Neural cell (in vitro differentiated cells): ENCODE measurements around the gene EVA1A. TPM values are rescaled to one million over a fixed set of nuclear protein-coding genes. Genes with fewer than 3 reads are reported as not detected.

ENCODE experiments used
- H2AFZ ChIP-seq: fragments of 200-600, 300-800 bp; sonication (generic), shearing (Covaris generic); 2 replicates; pipeline ENCODE4 v1.6.0; 2014; ENCODE audit warnings: low read depth, mild to moderate bottlenecking, antibody characterized with exemption, low read length, moderate library complexity
- H3F3A ChIP-seq: fragments of 200-600 bp; shearing (Covaris generic); 2 replicates; pipeline ENCODE4 v1.6.1; 2016; ENCODE audit warnings: mild to moderate bottlenecking, moderate library complexity, mixed read lengths, antibody characterized with exemption, low read length; ENCODE audit not compliant: insufficient read depth, poor library complexity, severe bottlenecking
- H3K27ac ChIP-seq: fragments of 200-600, 300-800 bp; sonication (generic), shearing (Covaris generic); 2 replicates; pipeline ENCODE4 v1.5.1; 2014; ENCODE audit warnings: mild to moderate bottlenecking, low read length, moderate library complexity
- H3K27me3 ChIP-seq: fragments of 300-800, 200-600 bp; sonication (generic), shearing (Covaris generic); 2 replicates; pipeline ENCODE4 v1.6.0; 2014; ENCODE audit warnings: mild to moderate bottlenecking, low read depth, low read length, moderate library complexity; ENCODE audit not compliant: insufficient read depth
- H3K36me3 ChIP-seq: fragments of 300-800, 200-600 bp; sonication (generic), shearing (Covaris generic); 2 replicates; pipeline ENCODE4 v1.5.1; 2014; ENCODE audit warnings: mild to moderate bottlenecking, antibody characterized with exemption, low read length, moderate library complexity; ENCODE audit not compliant: insufficient read depth
- H3K4me2 ChIP-seq: fragments of 300-800, 200-600 bp; sonication (generic), shearing (Covaris generic); 2 replicates; pipeline ENCODE4 v1.6.0; 2014; ENCODE audit warnings: mild to moderate bottlenecking, low read length
- H3K4me3 ChIP-seq: fragments of 300-800, 200-600 bp; sonication (generic), shearing (Covaris generic); 2 replicates; pipeline ENCODE4 v1.5.1; 2014; ENCODE audit warnings: mild to moderate bottlenecking, low read length, moderate library complexity
- H3K79me2 ChIP-seq: fragments of 200-600 bp; shearing (Covaris generic); replicated peaks from 2 replicates; pipeline ENCODE4 v1.6.0; 2014; ENCODE audit warnings: mild to moderate bottlenecking, low read length, moderate library complexity; ENCODE audit not compliant: insufficient read depth
- H3K9ac ChIP-seq: fragments of 300-800, 200-600 bp; sonication (generic), shearing (Covaris generic); 2 replicates; pipeline ENCODE4 v1.6.1; 2016; ENCODE audit warnings: mild to moderate bottlenecking, low read length, mixed read lengths
- H3K9me2 ChIP-seq: fragments of 200-600 bp; shearing (Covaris generic); 2 replicates; pipeline ENCODE4 v1.6.1; 2016; ENCODE audit warnings: mild to moderate bottlenecking, low read length, mixed read lengths; ENCODE audit not compliant: insufficient read depth
- H3K9me3 ChIP-seq: fragments of 200-600, 300-800 bp; sonication (generic), shearing (Covaris generic); 2 replicates; pipeline ENCODE4 v1.6.1; 2016; ENCODE audit warnings: mild to moderate bottlenecking, mixed run types, low read length, moderate library complexity, mixed read lengths
- H4K20me1 ChIP-seq: fragments of 200-600 bp; shearing (Covaris generic); 2 replicates; pipeline ENCODE4 v1.6.1; 2016; ENCODE audit warnings: mild to moderate bottlenecking, mixed run types; ENCODE audit not compliant: insufficient read depth
- EP300 ChIP-seq: fragments of 450-650 bp; conservative IDR thresholded peaks from 2 replicates; pipeline ENCODE4 v1.6.1; 2014; ENCODE audit warnings: antibody characterized with exemption, mild to moderate bottlenecking, moderate library complexity; ENCODE audit not compliant: poor library complexity, severe bottlenecking
- EZH2 ChIP-seq: fragments of 200-600, 300-800 bp; shearing (Covaris generic), sonication (generic); IDR thresholded peaks from 2 replicates; pipeline ENCODE4 v1.6.1; 2014; ENCODE audit warnings: antibody characterized with exemption, low read length, borderline replicate concordance, mild to moderate bottlenecking; ENCODE audit not compliant: insufficient read depth, poor library complexity, severe bottlenecking
- MXI1 ChIP-seq: fragments of 450-650 bp; conservative IDR thresholded peaks from 2 replicates; pipeline ENCODE4 v1.6.1; 2014; ENCODE audit warnings: antibody characterized with exemption, mild to moderate bottlenecking; ENCODE audit not compliant: poor library complexity, severe bottlenecking
- POLR2AphosphoS5 ChIP-seq: IDR thresholded peaks from 2 replicates; pipeline ENCODE4 v1.6.1; 2012
- RAD21 ChIP-seq: fragments of 450-650 bp; conservative IDR thresholded peaks from 2 replicates; pipeline ENCODE4 v1.6.1; 2014; ENCODE audit warnings: antibody characterized with exemption, mild to moderate bottlenecking, moderate library complexity
- SMC3 ChIP-seq: fragments of 450-650 bp; conservative IDR thresholded peaks from 2 replicates; pipeline ENCODE4 v1.6.1; 2014; ENCODE audit warnings: antibody characterized with exemption, mild to moderate bottlenecking, moderate library complexity; ENCODE audit not compliant: poor library complexity
- TAF1 ChIP-seq: IDR thresholded peaks from 2 replicates; pipeline ENCODE4 v1.6.1; 2012; ENCODE audit warnings: low read depth
- polyA plus RNA-seq: library from polyadenylated mRNA; depleted of rRNA; stranded (reverse); fragments of >200 nt; gene quantifications from 2 replicates; pipeline ENCODE4 v1.2.3, GENCODE V29; 2014
- TF ChIP-seq, protein P1 (sequence below): IDR thresholded peaks from 2 replicates; pipeline ENCODE4 v1.6.1; 2012; ENCODE audit warnings: borderline replicate concordance
- TF ChIP-seq, protein P2 (sequence below): fragments of 450-650 bp; IDR thresholded peaks from 2 replicates; pipeline ENCODE4 v1.5.1; 2014; ENCODE audit warnings: antibody characterized with exemption, mild to moderate bottlenecking, moderate library complexity; ENCODE audit not compliant: poor library complexity, severe bottlenecking

The EVA1A gene
- polyA plus RNA-seq, 1 donor from 2014 or later, result not detected

DNA sequence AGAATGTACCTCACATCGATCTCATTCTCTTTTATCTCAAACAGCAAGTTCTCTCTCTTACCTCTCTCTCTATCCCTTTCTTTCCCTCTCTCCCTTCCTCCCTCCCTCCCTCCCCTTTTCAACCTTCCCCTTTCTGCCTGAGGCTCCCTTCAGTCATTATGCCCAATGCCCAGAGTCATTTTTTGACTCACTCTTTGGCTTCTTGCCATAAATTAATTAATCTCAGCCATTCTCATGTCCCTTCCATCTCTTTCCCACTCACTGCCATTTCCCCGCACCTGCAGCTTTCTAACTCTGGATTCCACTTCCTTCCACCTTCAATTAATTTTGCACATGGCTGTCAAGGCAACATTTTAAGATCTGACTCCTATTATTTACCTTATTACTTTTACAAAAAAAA, 60.1 kb downstream of the EVA1A start:
- no peaks in the 10 kb centered on the region for H3K79me2 ChIP-seq
- H3K4me2 ChIP-seq, result no peak overlapping the region
- H3K9ac ChIP-seq, result no peak overlapping the region
- TF ChIP-seq EZH2, result no peak
- TF ChIP-seq, protein P1, sequence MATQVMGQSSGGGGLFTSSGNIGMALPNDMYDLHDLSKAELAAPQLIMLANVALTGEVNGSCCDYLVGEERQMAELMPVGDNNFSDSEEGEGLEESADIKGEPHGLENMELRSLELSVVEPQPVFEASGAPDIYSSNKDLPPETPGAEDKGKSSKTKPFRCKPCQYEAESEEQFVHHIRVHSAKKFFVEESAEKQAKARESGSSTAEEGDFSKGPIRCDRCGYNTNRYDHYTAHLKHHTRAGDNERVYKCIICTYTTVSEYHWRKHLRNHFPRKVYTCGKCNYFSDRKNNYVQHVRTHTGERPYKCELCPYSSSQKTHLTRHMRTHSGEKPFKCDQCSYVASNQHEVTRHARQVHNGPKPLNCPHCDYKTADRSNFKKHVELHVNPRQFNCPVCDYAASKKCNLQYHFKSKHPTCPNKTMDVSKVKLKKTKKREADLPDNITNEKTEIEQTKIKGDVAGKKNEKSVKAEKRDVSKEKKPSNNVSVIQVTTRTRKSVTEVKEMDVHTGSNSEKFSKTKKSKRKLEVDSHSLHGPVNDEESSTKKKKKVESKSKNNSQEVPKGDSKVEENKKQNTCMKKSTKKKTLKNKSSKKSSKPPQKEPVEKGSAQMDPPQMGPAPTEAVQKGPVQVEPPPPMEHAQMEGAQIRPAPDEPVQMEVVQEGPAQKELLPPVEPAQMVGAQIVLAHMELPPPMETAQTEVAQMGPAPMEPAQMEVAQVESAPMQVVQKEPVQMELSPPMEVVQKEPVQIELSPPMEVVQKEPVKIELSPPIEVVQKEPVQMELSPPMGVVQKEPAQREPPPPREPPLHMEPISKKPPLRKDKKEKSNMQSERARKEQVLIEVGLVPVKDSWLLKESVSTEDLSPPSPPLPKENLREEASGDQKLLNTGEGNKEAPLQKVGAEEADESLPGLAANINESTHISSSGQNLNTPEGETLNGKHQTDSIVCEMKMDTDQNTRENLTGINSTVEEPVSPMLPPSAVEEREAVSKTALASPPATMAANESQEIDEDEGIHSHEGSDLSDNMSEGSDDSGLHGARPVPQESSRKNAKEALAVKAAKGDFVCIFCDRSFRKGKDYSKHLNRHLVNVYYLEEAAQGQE, result no peak
- TF ChIP-seq SMC3, result no peak
- TF ChIP-seq MXI1, result no peak
- TF ChIP-seq, protein P2, sequence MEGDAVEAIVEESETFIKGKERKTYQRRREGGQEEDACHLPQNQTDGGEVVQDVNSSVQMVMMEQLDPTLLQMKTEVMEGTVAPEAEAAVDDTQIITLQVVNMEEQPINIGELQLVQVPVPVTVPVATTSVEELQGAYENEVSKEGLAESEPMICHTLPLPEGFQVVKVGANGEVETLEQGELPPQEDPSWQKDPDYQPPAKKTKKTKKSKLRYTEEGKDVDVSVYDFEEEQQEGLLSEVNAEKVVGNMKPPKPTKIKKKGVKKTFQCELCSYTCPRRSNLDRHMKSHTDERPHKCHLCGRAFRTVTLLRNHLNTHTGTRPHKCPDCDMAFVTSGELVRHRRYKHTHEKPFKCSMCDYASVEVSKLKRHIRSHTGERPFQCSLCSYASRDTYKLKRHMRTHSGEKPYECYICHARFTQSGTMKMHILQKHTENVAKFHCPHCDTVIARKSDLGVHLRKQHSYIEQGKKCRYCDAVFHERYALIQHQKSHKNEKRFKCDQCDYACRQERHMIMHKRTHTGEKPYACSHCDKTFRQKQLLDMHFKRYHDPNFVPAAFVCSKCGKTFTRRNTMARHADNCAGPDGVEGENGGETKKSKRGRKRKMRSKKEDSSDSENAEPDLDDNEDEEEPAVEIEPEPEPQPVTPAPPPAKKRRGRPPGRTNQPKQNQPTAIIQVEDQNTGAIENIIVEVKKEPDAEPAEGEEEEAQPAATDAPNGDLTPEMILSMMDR, result no peak
- no peak for TF ChIP-seq RAD21
- no peak for TF ChIP-seq POLR2AphosphoS5
- TF ChIP-seq EP300, result no peak
- TF ChIP-seq TAF1, result no peak
- no peaks in the 10 kb centered on the region for H3K36me3 ChIP-seq
- H3K9me3 ChIP-seq, result no peaks in the 10 kb centered on the region
- no peak overlapping the region for H3K27ac ChIP-seq
- H3K27me3 ChIP-seq, result no peaks in the 10 kb centered on the region
- H4K20me1 ChIP-seq, result no peaks in the 10 kb centered on the region
- H2AFZ ChIP-seq, result no peak overlapping the region
- H3K4me3 ChIP-seq, result no peak overlapping the region
- no peaks in the 10 kb centered on the region for H3K9me2 ChIP-seq
- H3F3A ChIP-seq, result no peaks in the 10 kb centered on the region

DNA sequence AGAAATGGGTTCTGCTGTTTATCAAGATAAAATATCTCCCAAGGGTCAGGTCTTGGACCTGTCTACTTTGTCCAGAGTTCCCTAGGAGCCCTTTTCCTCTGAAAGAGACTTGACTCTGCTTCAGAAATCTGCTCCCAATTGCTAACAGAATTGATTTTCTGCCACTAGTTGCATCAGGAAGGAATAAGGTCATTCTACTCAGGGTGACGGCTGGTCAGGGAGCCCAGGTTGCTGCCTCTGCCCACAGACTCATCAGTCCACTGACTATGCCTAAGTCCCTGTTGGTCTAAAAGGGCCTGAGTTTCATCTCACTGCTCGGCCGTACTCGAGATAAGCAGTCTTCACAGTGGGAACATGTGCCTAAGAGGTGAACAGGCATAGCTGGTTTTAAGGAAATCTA, 61.2 kb downstream of the EVA1A start:
- no peak overlapping the region for H3K4me3 ChIP-seq
- TF ChIP-seq, protein P1, result no peak
- TF ChIP-seq, protein P2, result no peak
- TF ChIP-seq EP300 (no peak), TAF1 (no peak), SMC3 (no peak), POLR2AphosphoS5 (no peak), RAD21 (no peak), MXI1 (no peak), EZH2 (no peak)
- H3K4me2 ChIP-seq, result no peak overlapping the region
- H3K9me2 ChIP-seq, result no peaks in the 10 kb centered on the region
- no peak overlapping the region for H2AFZ ChIP-seq
- H3F3A ChIP-seq, result no peaks in the 10 kb centered on the region
- H3K79me2 ChIP-seq, result no peaks in the 10 kb centered on the region
- no peak overlapping the region for H3K27ac ChIP-seq
- H3K27me3 ChIP-seq, result no peaks in the 10 kb centered on the region
- no peaks in the 10 kb centered on the region for H4K20me1 ChIP-seq
- no peak overlapping the region for H3K9ac ChIP-seq
- no peaks in the 10 kb centered on the region for H3K9me3 ChIP-seq
- H3K36me3 ChIP-seq, result no peaks in the 10 kb centered on the region
